Cardiac fibroblast (primary cell): Measurements from ENCODE around the gene CCDC81.

Experiments
- DNase-seq, 2 donors: peaks; one replicate each; pipeline versions ENCODE4 v3.0.0 to v3.0.0-alpha.2; 2010; ENCODE audit warnings: low read depth in 2 of 2
- H3K4me3 ChIP-seq, 2 donors: replicated peaks in 1 of 2; 1 replicate in 1 of 2; 2 replicates in 1 of 2; pipeline ENCODE4 v1.5.1; 2011; ENCODE audit warnings: low read depth in 2 of 2, low read length in 2 of 2, mild to moderate bottlenecking in 2 of 2, moderate library complexity in 1 of 2
- TF ChIP-seq, protein P1 (sequence below): IDR thresholded peaks from one replicate; pipeline ENCODE4 v1.5.1; 2011; ENCODE audit warnings: low read depth, mild to moderate bottlenecking, low read length, inconsistent platforms

The CCDC81 gene

DNA sequence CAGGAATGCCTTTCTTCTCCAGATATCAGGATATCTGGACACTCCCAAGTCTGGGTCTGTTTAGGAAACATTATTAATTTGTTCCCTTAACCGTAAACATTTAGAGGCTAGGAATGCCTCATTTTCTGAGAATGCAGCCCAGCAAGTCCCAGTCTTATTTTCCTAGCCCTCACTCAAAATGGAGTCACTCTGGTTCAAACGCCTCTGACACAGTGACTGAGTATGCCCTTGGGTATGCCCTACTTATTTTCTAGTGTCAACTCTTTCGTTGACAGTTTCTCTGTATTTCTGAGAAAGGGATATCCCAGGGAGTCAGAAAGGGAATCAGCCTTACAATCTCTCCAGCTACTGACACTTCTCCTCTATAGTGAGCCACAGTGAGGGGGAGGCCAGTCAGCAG, 16.0 kb upstream of the CCDC81 start:
- no peak overlapping the region for H3K4me3 ChIP-seq
- TF ChIP-seq, protein P1, sequence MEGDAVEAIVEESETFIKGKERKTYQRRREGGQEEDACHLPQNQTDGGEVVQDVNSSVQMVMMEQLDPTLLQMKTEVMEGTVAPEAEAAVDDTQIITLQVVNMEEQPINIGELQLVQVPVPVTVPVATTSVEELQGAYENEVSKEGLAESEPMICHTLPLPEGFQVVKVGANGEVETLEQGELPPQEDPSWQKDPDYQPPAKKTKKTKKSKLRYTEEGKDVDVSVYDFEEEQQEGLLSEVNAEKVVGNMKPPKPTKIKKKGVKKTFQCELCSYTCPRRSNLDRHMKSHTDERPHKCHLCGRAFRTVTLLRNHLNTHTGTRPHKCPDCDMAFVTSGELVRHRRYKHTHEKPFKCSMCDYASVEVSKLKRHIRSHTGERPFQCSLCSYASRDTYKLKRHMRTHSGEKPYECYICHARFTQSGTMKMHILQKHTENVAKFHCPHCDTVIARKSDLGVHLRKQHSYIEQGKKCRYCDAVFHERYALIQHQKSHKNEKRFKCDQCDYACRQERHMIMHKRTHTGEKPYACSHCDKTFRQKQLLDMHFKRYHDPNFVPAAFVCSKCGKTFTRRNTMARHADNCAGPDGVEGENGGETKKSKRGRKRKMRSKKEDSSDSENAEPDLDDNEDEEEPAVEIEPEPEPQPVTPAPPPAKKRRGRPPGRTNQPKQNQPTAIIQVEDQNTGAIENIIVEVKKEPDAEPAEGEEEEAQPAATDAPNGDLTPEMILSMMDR: no peak
- DNase-seq: no peak

DNA sequence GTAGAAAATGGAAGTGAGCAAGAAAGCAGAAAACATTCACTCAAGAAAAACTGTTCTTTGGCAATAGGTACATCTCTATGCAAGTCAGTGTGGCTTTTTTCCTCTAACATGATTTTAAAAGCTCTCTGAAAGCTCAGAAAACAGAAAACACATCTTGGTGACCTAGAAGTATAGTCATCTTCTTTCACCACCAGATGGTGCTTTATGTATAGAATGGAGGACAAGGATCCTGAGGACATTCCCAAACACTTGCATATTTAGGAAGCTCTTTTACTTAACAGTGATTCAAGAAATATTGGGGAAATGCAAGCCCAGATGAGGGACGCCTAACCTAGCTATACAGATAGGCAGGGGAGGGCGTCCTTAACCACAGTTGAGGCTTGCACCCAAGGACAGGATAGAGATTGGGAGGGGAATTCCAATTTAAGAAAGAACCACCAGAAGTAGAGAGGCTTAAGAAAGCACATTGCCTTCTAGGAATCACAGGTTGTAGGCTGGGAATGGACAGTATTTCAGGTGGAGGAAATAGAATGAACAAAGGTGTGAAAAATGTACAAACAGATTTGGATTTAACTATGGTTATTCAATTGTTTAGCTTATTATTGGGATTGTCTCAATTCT, 13.8 kb upstream of the CCDC81 start:
- TF ChIP-seq, protein P1: peak; percentile 44
- H3K4me3 ChIP-seq: no peak overlapping the region
- peak; percentile 72 for DNase-seq

DNA sequence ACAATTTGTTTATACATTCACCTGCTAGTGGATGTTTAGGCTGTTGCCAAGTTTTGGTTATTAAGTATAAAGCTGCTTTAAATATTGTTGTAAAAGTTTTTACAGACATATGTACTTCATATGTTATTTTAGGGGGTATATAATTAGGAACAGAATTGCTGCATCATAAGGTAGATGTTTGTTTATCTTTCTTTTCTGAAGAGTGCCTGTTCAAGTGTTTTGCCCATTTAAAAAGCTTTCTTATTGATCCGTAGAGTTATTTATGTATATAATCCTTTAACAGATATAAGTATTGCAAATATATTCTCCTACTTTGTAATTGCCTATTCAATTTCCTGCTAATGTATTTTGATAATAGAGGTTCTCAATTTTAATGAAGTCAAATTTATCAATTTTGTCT, 11.3 kb upstream of the CCDC81 start:
- no peak for DNase-seq
- TF ChIP-seq, protein P1: no peak
- H3K4me3 ChIP-seq: no peak overlapping the region

DNA sequence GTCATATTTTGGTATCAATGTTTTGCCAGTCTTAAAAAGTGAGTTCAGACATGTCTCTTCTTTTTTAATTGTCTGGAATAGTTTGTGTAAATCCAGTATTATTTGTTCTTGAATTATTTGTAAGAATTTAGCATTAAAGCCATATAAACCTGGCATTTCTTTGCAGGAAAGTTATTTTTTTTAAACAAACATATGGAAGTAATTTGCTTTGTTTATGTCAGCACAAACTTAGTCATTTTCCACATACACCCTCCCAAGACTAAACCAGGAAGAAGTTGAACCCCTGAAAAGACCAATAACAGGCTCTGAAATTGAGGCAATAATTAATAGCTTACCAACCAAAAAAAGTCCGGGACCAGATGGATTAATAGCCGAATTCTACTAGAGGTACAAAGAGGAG, 9.1 kb upstream of the CCDC81 start:
- DNase-seq: no peak
- TF ChIP-seq, protein P1: no peak
- no peak overlapping the region for H3K4me3 ChIP-seq

DNA sequence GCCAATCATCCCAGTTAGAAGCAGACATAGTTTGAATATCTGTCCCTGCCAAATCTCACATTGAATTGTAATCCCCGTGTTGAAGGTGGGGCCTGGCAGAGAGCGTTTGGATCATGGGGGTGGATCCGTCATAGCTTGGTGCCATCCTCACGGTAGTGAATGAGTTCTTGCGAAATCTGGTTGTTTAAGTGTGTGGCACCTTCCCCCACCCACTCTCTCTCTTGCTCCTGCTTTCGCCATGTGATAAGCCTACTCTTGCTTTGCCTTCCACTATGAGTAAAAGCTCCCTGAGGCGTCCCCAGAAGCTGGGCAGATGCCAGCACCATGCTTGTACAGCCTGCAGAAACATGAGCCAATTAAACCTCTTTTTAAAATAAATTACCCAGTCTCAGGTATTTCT, 5.0 kb upstream of the CCDC81 start:
- TF ChIP-seq, protein P1: no peak
- no peak for DNase-seq
- H3K4me3 ChIP-seq: no peak overlapping the region

DNA sequence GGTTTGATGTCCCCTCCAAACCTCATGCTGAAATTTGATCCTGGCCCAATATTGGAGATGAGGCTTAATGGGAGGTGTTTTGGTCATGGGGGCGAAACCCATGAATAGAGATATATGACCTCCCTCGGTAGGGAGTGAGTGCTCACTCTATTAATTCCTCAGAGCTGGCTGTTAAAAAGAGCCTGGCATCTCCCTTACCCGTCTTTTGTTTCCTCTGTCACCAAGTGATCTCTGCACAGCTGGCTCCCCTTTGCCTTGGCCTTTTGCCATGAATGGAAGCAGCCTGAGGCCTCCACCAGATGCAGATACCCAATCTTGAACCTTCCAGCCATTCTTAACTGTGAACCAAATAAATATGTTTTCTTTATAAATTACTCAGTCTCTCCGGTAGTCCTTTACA, 4.5 kb upstream of the CCDC81 start:
- DNase-seq: no peak
- TF ChIP-seq, protein P1: no peak
- no peak overlapping the region for H3K4me3 ChIP-seq
